ENCODE measurements around the gene SMURF1. TPM values are rescaled to one million over a fixed set of nuclear protein-coding genes. Genes with fewer than 3 reads are reported as not detected.
A peak's percentile ranks its signal among the peaks of the same experiment; 100 is the strongest.

Gene SMURF1
- total and polyA plus RNA-seq, 2 of the 8 experiments (the other 6 are each of a cell fraction or from before 2014, with no cell fraction given): 9.6 to 24.5 TPM

- WGBS, 2 experiments (ENCODE audit: extremely low coverage in 1 of 2, insufficient coverage in 1 of 2, insufficient read length in 1 of 2, insufficient replicate concordance in 2 of 2, low coverage in 1 of 2, low lambda C conversion rate in 2 of 2, missing lambda C conversion rate in 1 of 2): 85% methylated on average over 4 of the region's 4 CpGs; no CpG with 5 or more reads in 1 of the 2 experiments
- Histone ChIP-seq H3K36me3 (ENCODE audit: control insufficient read depth in 2 of 4, insufficient read depth in 4 of 4, low read length in 3 of 4) (no peaks in the 10 kb centered on the region), H2BK15ac (ENCODE audit: low read length) (no peak overlapping the region), H3K9me3 (ENCODE audit: insufficient read depth in 2 of 2, low read depth in 1 of 2, low read length in 1 of 2) (0 out of 4 replicates have a peak, but pooled peaks cover 0 to 5% of the 10 kb centered on the region in 2 experiments), H3K4me3 (ENCODE audit: extremely low read depth in 1 of 4, insufficient read depth in 2 of 4, low read depth in 3 of 4, low read length in 4 of 4) (no peak overlapping the region), H4K91ac (replicated peaks; ENCODE audit: insufficient read length, low read length) (no peak overlapping the region), H3K79me2 (ENCODE audit: control insufficient read depth in 1 of 2, insufficient read depth in 2 of 2, low read length in 2 of 2) (no peaks in the 10 kb centered on the region), H3K56ac (replicated peaks; ENCODE audit: insufficient read length, low read depth, low read length) (no peak overlapping the region), H3K14ac (ENCODE audit: insufficient read length) (no peak overlapping the region), H3K4ac (replicated peaks; ENCODE audit: insufficient read length, low read depth, low read length) (no peak overlapping the region), H3K27me3 (replicated peaks in 1 of 4; ENCODE audit: control insufficient read depth in 3 of 4, extremely low read depth in 1 of 4, insufficient read depth in 3 of 4, low read length in 3 of 4) (no peaks in the 10 kb centered on the region), H4K8ac (ENCODE audit: extremely low read depth, insufficient read depth, low read length) (no peak overlapping the region), H2BK20ac (ENCODE audit: low read length) (no peak overlapping the region), H3K4me1 (replicated peaks in 1 of 4; ENCODE audit: control insufficient read depth in 3 of 4, insufficient read depth in 4 of 4, low read length in 3 of 4) (no peaks in the 10 kb centered on the region), H2BK12ac (ENCODE audit: low read depth, low read length) (0 out of 2 replicates have a peak overlapping the region, but pooled peaks have one; percentile 6), H3K4me2 (ENCODE audit: insufficient read depth in 1 of 2, low read depth in 2 of 2, low read length in 2 of 2) (no peak overlapping the region), H2AK5ac (ENCODE audit: low read depth, low read length) (no peak overlapping the region), H4K20me1 (replicated peaks in 1 of 2; ENCODE audit: control insufficient read depth in 1 of 2, insufficient read depth in 2 of 2, low read length in 2 of 2) (no peaks in the 10 kb centered on the region), H4K5ac (ENCODE audit: insufficient read length, low read depth, low read length) (no peak overlapping the region), H2BK5ac (ENCODE audit: low read depth, low read length) (no peak overlapping the region), H3K23ac (ENCODE audit: insufficient read length) (no peak overlapping the region), H3K79me1 (ENCODE audit: low read depth, low read length) (no peaks in the 10 kb centered on the region), H3K18ac (ENCODE audit: extremely low read depth, low read length) (no peak overlapping the region), H3K9ac (replicated peaks in 1 of 4; ENCODE audit: extremely low read depth in 1 of 4, low read depth in 3 of 4, low read length in 3 of 4) (no peak overlapping the region), H2AFZ (ENCODE audit: low read length) (no peak overlapping the region), H2BK120ac (replicated peaks; ENCODE audit: low read depth, low read length) (no peak overlapping the region), H3K27ac (ENCODE audit: low read depth, low read length) (no peak overlapping the region), H3K23me2 (ENCODE audit: low read depth, low read length) (no peaks in the 10 kb centered on the region)
- DNase-seq (ENCODE audit: low read depth in 1 of 2, low spot score in 2 of 2) (no peak), FAIRE-seq (no peak)
- ChIA-PET CTCF (ENCODE audit: partially characterized antibody) (interaction anchor here (0.6 to 1.7 kb wide), 6 partner anchors 14 to 134 kb away, joined by 3 to 4 read pairs (median 3); no protein-coding TSS in a partner anchor), POLR2A (ENCODE audit: partially characterized antibody) (interaction anchor here (1.0 kb wide), 1 partner anchor 9 kb away, joined by 4 read pairs; no protein-coding TSS in a partner anchor)
- TF ChIP-seq FOSL1 (IDR thresholded peaks at IDR 0.05; ENCODE audit: insufficient read depth, low read depth, low read length) (no peak), KDM1A (IDR thresholded peaks at IDR 0.05; ENCODE audit: borderline replicate concordance, low read length) (no peak), SUZ12 (IDR thresholded peaks at IDR 0.05; ENCODE audit: low read length) (no peak), NRF1 (IDR thresholded peaks at IDR 0.05; ENCODE audit: low read depth, low read length) (no peak), TAF7 (optimal IDR thresholded peaks at IDR 0.05; ENCODE audit: borderline replicate concordance, low read depth, low read length) (no peak), BCL11A (IDR thresholded peaks at IDR 0.05; ENCODE audit: low read depth in 2 of 2, low read length in 2 of 2) (no peak), ASH2L (IDR thresholded peaks at IDR 0.05; ENCODE audit: low read length) (no peak), BACH1 (IDR thresholded peaks at IDR 0.05; ENCODE audit: low read length) (no peak), ZNF274 (IDR thresholded peaks at IDR 0.05; ENCODE audit: borderline replicate concordance, extremely low read depth, low read length) (no peak), NANOG (IDR thresholded peaks at IDR 0.05; ENCODE audit: insufficient read depth, low read depth, low read length, poor library complexity, severe bottlenecking) (no peak), RBBP5 (IDR thresholded peaks at IDR 0.05; ENCODE audit: borderline replicate concordance, low read depth, low read length) (no peak), TBP (IDR thresholded peaks at IDR 0.05; ENCODE audit: low read depth, low read length) (no peak), ATF2 (IDR thresholded peaks at IDR 0.05; ENCODE audit: low read length) (no peak)
Observed at GRCh38 chr7:99171731-99172130, 27.8 kb upstream of the SMURF1 start.

Data from H1 (cell line).